Upper lobe of left lung (tissue), 4 donors: Measurements from ENCODE around the gene TEDC1.

ENCODE experiments used
- CTCF ChIP-seq, 6 experiments: fragments of 450-650 bp in 4 of 6; fragments of 200-600 bp in 2 of 6; sonication (generic) in 2 of 6; IDR thresholded peaks; one replicate each; pipeline ENCODE4 v1.5.1; 2016 to 2019; ENCODE audit warnings: antibody characterized with exemption in 6 of 6
- EP300 ChIP-seq, 4 donors: sonication (generic); formaldehyde crosslinking; IDR thresholded peaks; one replicate each; pipeline ENCODE4 v1.5.1; 2017; ENCODE audit warnings: antibody characterized with exemption in 4 of 4, control low read depth in 2 of 4
- POLR2A ChIP-seq, 4 donors: fragments of 450-650 bp; IDR thresholded peaks; one replicate each; pipeline ENCODE4 v1.5.1; 2016 to 2017; ENCODE audit warnings: antibody characterized with exemption in 4 of 4, mild to moderate bottlenecking in 2 of 4

- TF ChIP-seq CTCF (IDR thresholded peaks at IDR 0.05): no peak
- no peak for TF ChIP-seq POLR2A (IDR thresholded peaks at IDR 0.05)
- TF ChIP-seq EP300 (IDR thresholded peaks at IDR 0.05): no peak
Measured at GRCh38 chr14:105469456-105470349, 21.3 kb upstream of the TEDC1 start.
